ENCODE measurements around the gene KIRREL3.

- TF ChIP-seq CTCF (optimal IDR thresholded peaks at IDR 0.05 in 1 of 3, IDR thresholded peaks at IDR 0.05 in 1 of 3, conservative IDR thresholded peaks at IDR 0.05 in 1 of 3; ENCODE audit: extremely low read depth in 1 of 3, insufficient read depth in 2 of 3, low read length in 3 of 3) (no peak), EZH2 (IDR thresholded peaks at IDR 0.05; ENCODE audit: low read length) (no peak)
Observed at GRCh38 chr11:126436209-126436755, 564.3 kb downstream of the KIRREL3 start.
